ENCODE data around the gene WNK2.

The WNK2 gene

GRCh38 chr9:93265301-93265971 is 81.5 kb downstream of the WNK2 start:
- no peak for DNase-seq

GRCh38 chr9:93265972-93266371 is 82.0 kb downstream of the WNK2 start:
- no peak for DNase-seq

DNA sequence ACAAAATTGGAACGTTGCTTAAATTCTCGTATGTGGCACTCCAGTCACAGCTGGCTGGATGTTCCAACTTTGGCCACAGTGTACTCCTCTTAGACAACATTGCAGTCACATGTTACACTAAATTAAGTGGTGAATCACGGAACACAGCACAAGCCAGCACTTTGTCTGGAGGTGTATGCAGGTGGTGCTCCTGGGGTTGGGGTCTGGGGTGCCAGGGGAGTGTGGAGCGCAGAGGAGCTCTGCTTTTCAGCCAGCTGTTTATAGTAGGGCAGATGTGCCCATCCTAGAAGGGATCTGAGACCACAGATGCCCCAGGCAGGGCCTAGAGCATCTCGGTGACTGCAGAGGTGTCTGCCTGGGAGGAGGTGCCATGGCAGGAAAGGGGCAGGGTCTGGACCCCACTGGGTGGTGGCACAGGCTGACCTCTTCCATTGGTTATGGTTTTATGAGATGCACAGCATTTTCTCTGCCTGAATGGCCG is 82.6 kb downstream of the WNK2 start:
- no peak for DNase-seq

DNA sequence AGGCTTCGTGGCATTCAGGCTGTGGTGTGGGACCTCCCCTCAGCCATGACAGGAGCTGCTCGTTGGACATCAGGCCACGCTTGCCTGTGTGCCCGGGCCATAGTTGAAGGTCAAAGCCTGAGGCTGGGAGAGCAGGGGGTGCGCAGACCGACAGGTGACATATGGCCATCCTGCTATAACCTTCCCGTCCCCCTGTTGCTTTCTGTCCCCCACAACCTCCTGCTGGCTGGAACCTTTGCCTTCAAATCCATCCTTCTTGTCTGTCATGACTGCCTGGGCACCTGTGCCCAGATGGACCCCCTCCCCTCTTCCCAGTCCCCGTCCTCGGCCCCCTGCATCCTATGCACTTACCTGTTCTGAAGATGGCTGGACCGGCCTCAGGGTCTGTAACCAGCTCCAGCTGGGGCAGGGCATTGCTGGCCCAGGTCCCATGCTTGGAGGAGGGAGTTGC is 83.2 kb downstream of the WNK2 start:
- DNase-seq, result no peak

DNA sequence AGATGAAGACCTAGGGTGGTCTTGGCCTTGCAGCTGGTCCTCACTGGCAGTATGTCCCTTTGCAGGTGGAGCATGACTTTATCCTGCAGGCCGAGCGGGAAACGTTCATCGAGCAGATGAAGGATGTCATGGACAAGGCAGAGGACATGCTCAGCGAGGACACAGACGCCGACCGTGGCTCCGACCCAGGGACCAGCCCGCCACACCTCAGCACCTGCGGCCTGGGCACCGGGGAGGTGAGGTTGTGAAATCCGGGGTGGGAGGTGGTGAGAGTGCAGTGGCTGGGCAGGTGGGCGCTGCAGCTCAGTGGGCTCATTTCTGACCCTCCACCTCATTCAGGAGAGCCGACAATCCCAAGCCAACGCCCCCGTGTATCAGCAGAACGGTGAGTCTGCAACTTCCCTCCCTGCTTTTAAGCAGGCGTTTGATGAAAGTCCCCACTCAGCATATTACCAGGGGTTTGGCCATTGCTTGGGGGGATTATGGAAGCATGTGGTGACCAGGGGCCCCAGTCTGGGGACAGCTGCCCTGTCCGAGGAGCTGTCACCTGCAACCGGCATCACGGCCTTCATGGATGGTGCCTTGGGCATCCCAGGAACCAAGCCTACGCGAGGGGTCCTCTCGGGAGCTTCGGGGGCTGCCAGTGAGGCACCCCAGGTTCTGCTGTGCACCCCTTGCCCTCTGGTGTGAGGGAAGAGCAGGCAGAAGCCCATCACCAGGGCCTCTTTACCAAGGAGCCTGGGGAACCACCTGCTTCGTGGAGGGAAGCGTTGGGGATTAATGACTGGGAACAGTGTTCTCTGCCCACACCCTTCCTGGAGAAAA is 84.0 kb downstream of the WNK2 start:
- DNase-seq, result no peak

- DNase-seq, result no peak
These were observed 84.8 kb downstream of the WNK2 start for GRCh38 chr9:93268551-93269314.

DNA sequence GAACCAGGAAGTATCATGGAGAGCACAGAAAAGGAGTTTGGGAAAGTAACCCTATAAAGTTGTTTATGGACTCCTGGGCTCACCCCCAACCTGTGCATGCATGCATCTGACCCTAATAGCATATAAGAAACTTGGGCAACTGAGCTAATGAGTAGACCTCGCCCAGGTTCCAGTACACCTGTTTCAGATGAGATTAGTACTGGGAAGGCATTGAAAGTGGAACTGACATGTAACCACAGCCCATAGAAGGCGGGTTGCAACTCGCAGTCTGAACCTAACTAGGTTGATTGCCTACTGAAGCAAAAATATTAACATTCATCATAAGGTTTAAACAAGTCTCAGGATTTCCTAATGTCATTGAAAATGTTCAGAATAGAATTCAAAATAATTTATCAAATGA is 87.0 kb downstream of the WNK2 start:
- no peak for DNase-seq

DNA sequence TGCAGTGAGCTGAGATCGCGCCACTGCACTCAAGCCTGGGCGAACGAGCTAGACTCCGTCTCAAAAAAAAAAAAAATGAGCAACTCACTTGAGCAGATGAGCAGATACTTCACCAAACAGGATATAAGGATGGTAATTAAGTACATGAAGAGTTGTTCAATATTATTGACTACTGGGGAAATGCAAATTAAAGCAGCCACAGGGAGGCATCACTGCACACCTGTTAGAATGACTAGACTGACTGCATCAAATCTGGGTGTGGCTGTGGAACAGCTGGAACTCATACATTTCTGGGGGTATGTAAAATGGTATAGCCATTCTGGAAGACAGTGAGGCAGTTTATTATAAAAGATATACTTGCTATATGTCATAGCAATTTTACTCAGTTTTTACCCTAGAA is 93.0 kb downstream of the WNK2 start:
- DNase-seq, result no peak

DNA sequence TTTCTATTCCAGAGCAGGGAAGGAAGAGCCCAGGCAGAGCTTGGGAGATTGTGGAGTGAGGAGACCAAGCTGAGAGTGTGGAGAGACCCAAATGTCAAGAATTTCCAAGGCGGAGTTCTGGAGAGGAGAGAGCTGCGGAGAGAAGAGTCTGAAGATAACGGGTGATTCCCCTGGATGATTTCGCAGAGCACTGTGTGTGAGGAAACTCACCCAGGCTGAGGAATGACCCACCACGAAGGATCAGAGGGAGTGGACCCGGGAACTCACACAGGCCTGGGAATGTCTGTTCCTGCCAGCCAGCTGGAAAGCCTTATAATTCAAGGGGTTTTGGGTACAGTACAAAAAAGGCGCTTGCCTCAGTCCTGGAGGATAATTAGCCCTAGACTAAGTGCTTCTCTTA is 94.2 kb downstream of the WNK2 start:
- DNase-seq, result no peak

DNA sequence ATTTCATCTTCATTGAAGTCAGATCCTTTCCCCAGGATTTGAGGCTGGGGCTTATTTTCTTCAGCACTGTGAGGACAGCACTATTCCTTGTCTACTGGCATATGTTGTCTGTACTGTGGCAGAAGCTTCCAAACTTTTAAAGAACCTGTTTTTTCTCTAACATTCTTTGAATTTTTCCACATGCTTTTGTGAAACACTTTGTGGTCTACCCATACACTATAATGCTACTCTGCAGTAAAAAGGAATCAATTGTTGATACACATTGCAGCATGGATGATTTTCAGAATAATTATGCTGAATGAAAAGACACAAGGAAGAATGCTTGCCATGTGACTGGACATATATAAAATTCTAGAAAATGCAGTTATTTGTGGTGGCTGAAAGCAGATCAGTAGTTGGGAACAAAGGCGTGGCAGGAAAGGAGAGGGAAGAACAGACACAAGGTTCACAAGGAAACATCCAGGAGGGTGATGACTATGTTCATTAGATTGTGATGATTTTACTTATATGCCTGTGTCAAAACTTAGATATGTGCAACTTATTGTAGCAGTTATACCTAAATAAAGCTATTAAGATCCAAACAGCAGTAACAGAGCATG is 96.8 kb downstream of the WNK2 start:
- DNase-seq, result no peak

DNA sequence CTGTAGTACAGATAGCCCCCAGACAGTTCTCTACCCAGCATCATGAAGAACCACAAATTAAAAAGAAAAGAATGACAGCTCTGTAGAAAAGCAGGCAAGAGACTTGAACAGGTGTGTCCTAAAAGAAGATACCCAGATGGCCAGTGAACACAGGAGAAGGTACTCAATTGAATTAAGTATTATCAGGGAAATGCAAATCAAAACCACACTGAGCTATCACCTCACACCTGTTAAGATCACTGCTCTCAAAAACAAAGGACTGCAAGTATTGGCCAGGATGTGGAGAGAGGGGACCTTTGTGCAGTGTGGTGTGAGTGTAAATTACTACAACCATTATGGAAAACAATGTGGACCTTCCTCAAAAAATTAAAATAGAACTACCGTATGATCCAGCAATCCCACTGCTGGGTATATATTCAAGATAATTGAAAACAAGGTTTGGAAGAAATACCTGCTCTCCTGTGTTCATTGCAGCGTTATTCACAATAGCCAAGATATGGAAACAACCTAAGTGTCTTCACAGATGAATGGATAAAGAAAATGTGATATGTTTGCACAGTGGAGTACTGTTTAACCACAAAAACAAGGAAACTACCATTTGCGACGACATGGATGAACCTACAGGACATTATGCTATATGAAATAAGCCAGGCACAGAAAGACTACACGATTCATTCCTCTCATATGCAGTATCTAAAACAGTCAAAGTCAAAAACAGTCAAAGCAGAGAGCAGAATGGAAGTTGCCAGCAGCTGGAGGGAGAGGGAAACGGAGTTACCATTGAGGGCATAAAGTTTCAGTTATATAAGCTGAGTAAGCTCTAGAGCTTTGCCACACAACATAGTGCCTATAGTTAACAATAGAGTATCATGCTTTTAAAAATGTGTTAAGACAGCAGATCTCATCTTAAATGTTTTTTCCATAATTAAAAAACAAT is 102.6 kb downstream of the WNK2 start:
- DNase-seq, result no peak

GRCh38 chr9:93287189-93287552 is 103.2 kb downstream of the WNK2 start:
- DNase-seq, result no peak

DNA sequence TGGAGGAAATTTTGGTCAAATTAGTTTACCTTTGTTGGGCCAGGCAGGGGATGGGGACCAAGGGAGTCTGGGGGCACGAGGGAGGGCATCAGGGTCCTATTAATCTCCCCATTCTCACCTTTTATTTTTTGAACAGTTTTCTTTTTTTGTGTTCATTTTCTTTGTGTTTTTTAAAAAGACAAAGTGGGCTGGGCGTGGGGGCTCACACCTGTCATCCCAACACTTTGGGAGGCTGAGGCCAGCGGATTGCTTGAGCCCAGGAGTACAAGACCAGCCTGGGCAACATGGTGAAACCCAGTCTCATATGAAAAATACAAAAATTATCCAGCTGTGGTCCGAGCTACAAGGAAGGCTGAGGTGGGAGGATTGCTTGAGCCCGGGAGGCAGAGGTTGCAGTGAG is 103.7 kb downstream of the WNK2 start:
- no peak for DNase-seq

DNA sequence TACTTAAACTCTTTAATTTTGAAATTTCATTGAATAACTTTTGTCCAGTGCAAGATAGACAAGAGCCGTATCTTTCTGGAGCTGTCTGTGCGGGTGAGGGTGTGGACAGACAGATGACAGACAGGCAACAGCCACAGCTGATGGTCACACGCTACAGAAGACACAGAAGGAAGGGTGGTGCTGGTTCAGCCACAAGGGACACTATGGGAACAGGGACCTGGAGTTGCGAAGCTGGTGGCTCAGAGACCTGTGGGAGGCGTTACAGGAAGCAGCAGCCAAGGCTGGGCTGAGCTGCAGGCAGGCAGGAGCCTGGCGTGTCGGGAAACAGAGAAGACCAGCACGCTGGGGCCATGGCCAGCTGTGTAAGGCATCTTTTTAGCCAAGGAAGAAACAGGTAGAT is 104.4 kb downstream of the WNK2 start:
- DNase-seq, result no peak

GRCh38 chr9:93288891-93289883 is 105.2 kb downstream of the WNK2 start:
- no peak for DNase-seq

DNA sequence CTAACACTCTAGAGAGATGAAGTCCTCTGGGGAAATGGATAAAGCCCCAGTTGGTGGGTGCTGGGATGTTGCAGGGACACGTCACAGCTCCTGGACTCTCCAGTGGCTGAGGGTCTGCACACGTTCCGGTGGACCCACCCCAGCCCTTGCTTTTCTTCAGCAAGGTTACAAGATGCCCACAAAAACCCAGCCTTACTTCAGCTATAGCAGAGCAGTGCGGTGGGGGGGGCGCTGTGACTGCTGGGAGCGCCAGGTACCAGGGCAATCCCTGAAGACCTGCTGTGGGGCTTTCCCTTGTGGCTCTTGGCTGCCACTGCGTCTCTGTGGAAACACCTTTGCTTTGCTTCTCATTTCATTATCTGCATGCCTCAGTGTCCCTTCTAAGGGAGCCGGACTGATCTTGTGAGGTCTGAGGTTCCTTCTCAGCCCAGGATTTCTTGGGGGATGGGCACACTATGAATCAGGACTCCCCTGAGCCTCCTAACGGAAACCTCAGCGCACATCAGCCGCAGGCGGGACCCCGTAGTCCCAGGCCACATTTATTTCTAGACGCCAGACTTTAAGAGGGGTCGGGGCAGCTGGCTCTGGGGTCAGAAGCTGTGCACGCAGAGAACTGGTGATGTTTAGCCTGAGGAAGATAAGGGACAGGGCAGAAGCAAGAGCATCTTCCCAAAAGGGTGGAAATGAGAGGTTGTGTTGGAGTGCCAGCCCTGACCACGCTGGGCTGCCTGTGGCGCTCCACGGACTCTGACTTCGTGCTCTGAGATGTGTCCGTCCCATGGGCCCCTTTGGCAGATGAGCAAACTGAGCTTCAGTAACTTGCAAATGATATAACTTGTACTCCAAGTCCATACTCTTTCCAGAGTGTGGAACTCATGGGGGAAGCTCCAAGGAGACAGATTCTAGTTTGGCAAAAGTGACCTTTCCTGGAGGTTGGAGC is 106.8 kb downstream of the WNK2 start:
- DNase-seq, result no peak

DNA sequence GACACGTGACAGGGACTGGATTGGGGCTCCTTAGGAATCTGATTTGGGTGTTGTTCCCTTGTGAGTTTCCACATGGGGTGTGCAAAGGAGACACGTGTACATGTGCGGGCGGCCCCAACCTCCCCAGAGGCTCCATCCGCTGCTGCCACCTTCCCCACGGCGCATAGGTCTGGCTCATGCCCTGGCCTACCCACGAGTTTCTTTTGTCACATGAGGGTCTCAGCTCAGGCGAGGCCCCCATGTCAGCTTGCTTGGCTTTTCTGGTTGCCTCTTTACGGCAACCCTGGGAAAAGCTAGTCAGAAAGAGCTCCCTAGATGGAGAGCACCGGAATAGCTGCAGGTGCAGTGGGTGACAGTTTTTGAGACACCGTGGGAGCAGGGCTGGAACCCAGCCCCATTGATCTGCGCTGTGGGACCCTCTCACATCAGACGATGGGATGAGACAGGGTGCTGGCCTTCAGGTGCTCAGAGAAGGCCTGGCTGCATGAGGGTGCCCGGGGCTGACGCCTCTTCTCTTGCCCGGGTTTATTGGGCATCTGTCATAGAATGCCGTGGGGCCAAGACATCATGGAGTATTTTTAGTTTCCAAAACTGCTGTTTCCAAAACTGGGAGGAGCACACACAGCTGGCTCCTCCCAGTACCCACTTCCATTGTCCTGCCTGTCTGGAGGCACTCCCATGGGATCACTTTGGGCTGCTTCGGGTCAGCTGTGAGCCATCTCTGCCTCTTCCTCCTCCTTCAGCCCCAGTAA is 107.8 kb downstream of the WNK2 start:
- DNase-seq, result no peak

DNA sequence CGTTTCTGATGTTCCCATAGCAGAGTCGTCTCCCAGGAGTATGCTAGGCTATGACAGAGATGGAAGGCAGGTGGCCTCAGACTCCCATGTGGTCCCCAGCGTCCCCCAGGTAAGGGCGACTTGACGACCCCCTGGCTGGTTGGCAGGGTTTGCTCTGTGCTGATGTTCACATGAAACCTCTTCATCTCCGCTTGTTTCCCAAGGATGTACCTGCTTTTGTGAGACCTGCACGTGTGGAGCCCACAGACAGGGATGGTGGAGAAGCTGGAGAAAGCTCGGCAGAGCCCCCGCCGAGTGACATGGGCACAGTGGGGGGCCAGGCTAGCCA is 108.3 kb downstream of the WNK2 start:
- DNase-seq, result no peak
